Adrenal gland (tissue), 5 donors: ENCODE measurements around the gene CBARP.

ENCODE experiments used
- CTCF ChIP-seq, 6 experiments: fragments of 450-650 bp in 4 of 6; fragments of 200-600 bp in 2 of 6; sonication (generic) in 1 of 6; IDR thresholded peaks; 1 replicate in 5 of 6; 2 replicates in 1 of 6; pipeline versions ENCODE4 v1.5.1 to v1.8.0; 2016 to 2021; ENCODE audit warnings: antibody characterized with exemption in 6 of 6, mild to moderate bottlenecking in 2 of 6, moderate library complexity in 1 of 6
- POLR2A ChIP-seq, 2 donors: fragments of 450-650 bp; IDR thresholded peaks; one replicate each; pipeline ENCODE4 v1.6.1; 2017; ENCODE audit warnings: antibody characterized with exemption in 2 of 2, mild to moderate bottlenecking in 2 of 2, moderate library complexity in 1 of 2
- donor health status: DM: no; HTN: no; CAD: no.

GRCh38 chr19:1268226-1269064, 30.6 kb upstream of the CBARP start:
- no peak for TF ChIP-seq CTCF (IDR thresholded peaks at IDR 0.05)
- no peak for TF ChIP-seq POLR2A (IDR thresholded peaks at IDR 0.05)
